KOPT-K1 (cell line): ENCODE measurements around the gene EPX.

Experiments
- H3K27ac ChIP-seq: fragments of 200-600 bp; sonication (generic); 2 replicates; pipeline ENCODE4 v1.5.1; 2016; ENCODE audit warnings: antibody characterized with exemption, mild to moderate bottlenecking, low read depth, low read length; ENCODE audit not compliant: poor library complexity, severe bottlenecking
- H3K36me3 ChIP-seq: fragments of 200-600 bp; sonication (generic); 2 replicates; pipeline ENCODE4 v1.5.1; 2017; ENCODE audit warnings: antibody characterized with exemption, mild to moderate bottlenecking, low read length, moderate library complexity; ENCODE audit not compliant: insufficient read depth
- H3K9me3 ChIP-seq: fragments of 200-600 bp; sonication (generic); 2 replicates; pipeline ENCODE4 v1.5.1; 2017; ENCODE audit warnings: antibody characterized with exemption, low read length, mild to moderate bottlenecking; ENCODE audit not compliant: insufficient read depth, poor library complexity, severe bottlenecking

Gene EPX

DNA sequence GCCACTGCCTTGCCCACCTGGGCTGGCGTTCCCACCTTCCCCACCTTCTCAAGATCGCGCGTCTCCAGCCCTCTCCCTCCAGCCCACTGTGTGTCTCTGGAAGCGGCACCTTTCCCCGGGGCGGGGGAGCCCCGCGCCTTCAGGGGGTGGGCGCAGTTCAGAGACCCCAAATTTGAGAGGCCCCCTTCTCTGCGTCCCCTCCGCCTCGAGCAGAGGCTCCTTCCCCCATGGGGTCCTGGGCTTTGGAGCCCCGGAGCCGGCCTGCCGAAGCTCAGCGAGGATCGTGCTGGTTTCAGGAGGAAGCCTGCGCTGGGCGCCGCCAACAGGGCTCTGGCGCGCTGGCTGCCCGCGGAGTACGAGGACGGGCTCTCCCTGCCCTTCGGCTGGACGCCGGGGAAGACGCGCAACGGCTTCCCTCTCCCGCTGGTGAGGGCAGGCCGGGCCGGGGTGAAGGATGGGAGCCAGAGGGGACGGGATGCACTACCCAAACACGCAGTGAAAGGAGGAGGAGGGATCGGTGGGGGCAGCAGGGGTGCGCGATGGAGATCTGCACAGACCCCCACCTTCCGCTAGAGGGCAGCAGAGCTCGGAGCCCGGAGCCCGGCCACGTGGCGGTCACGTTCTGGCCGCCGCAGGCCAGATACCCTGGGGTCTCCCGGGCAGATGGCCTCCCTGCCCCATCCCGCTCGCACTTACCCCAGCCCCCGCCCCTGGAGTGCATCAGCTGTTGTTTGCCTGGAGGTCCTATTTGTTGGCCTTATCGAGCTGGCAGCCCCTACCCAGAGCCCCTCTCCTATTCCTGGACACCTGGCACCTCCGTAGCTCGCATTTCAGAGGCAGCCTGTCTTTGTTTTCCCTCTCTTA lies 57.0 kb downstream of the EPX start:
- Histone ChIP-seq H3K36me3 (no peaks in the 10 kb centered on the region), H3K9me3 (no peaks in the 10 kb centered on the region), H3K27ac (no peak overlapping the region)

DNA sequence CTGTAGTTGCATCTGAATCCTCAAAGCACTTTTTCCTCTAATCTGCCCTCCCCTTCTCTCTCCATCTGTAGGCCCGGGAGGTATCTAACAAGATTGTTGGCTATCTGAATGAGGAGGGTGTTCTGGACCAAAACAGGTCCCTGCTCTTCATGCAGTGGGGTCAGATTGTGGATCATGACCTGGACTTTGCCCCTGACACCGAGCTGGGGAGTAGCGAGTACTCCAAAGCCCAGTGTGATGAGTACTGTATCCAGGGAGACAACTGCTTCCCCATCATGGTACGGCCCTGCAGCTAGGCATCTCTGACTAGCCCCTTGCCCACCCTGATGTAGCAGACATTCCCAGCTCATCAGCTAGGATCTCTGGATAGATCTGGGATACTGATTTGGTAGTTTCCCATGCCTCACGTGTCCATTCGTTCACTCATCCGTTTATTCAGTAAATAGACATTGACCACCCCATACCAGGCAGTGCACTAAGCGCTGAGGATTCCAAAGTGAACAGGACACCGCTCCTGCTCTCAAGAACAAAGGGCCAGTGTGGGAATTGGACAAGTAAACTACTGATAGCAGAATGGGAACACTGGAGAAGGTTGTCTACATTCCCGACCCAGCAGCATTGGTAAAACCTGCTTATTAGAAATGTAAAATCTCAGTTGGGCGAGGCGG lies 58.0 kb downstream of the EPX start:
- no peaks in the 10 kb centered on the region for H3K9me3 ChIP-seq
- H3K27ac ChIP-seq: no peak overlapping the region
- no peaks in the 10 kb centered on the region for H3K36me3 ChIP-seq

DNA sequence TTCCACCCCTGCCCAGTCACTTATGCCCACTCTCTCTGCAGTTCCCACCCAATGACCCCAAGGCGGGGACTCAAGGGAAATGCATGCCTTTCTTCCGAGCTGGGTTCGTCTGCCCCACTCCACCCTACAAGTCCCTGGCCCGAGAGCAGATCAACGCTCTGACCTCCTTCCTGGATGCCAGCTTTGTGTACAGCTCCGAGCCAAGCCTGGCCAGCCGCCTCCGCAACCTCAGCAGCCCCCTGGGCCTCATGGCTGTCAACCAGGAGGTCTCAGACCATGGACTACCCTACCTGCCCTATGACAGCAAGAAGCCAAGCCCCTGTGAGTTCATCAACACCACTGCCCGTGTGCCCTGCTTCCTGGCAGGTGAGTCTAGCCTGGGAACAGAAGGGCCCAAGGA lies 59.6 kb downstream of the EPX start:
- no peaks in the 10 kb centered on the region for H3K36me3 ChIP-seq
- H3K27ac ChIP-seq: no peak overlapping the region
- no peaks in the 10 kb centered on the region for H3K9me3 ChIP-seq

DNA sequence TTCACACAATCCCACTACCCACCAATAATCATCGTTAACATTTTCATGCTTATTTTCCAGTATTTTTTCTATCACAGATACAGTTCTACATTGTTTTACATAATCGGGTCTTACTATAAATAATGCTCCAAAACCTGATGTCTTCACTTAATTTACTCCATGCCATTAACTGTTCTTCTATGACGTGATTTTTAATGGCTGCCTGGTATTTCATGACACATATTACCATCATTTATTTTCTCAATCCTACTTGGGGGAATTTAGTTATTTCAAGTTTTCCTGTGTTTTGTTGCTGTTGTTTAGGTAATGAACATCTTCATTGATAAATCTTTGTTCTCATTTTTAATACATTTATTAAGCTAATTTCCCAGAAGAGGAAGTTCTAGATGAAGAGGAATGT lies 60.6 kb downstream of the EPX start:
- H3K36me3 ChIP-seq: no peaks in the 10 kb centered on the region
- H3K9me3 ChIP-seq: no peaks in the 10 kb centered on the region
- H3K27ac ChIP-seq: no peak overlapping the region
